Loucy (cell line): Measurements from ENCODE around the gene UBA5.

ENCODE experiments used
- H2AFZ ChIP-seq: fragments of 200-600 bp; sonication (generic); 2 replicates; pipeline ENCODE4 v1.6.0; 2016; ENCODE audit warnings: antibody characterized with exemption, mild to moderate bottlenecking, low read length, moderate library complexity
- H3F3A ChIP-seq: fragments of 200-600 bp; 2 replicates; pipeline ENCODE4 v1.6.0; 2016; ENCODE audit warnings: antibody characterized with exemption, low read depth, mild to moderate bottlenecking
- H3K27me3 ChIP-seq: fragments of 200-600 bp; sonication (generic); 2 replicates; pipeline ENCODE4 v1.6.1; 2014; ENCODE audit warnings: low read length, mild to moderate bottlenecking; ENCODE audit not compliant: insufficient read depth, poor library complexity, severe bottlenecking
- H3K36me3 ChIP-seq: fragments of 200-600 bp; sonication (generic); 2 replicates; pipeline ENCODE4 v1.6.1; 2016; ENCODE audit warnings: low read length; ENCODE audit not compliant: insufficient read depth
- H3K4me1 ChIP-seq: fragments of 200-600 bp; sonication (generic); 2 replicates; pipeline ENCODE4 v1.5.1; 2014; ENCODE audit warnings: low read length, mild to moderate bottlenecking; ENCODE audit not compliant: insufficient read depth, poor library complexity, severe bottlenecking
- H3K4me2 ChIP-seq: fragments of 200-600 bp; sonication (generic); 2 replicates; pipeline ENCODE4 v1.6.0; 2014; ENCODE audit warnings: antibody characterized with exemption, low read length, low read depth, mild to moderate bottlenecking; ENCODE audit not compliant: poor library complexity, severe bottlenecking
- H3K4me3 ChIP-seq: fragments of 200-600 bp; sonication (generic); 2 replicates; pipeline ENCODE4 v1.5.1; 2014; ENCODE audit warnings: low read length, mild to moderate bottlenecking, mixed read lengths; ENCODE audit not compliant: poor library complexity, severe bottlenecking
- H3K79me2 ChIP-seq: fragments of 200-600 bp; sonication (generic); 2 replicates; pipeline ENCODE4 v1.6.1; 2014; ENCODE audit warnings: low read length; ENCODE audit not compliant: insufficient read depth
- H3K9ac ChIP-seq: fragments of 200-600 bp; sonication (generic); 2 replicates; pipeline ENCODE4 v1.6.0; 2014; ENCODE audit warnings: mild to moderate bottlenecking, low read depth, low read length, moderate library complexity; ENCODE audit not compliant: poor library complexity, severe bottlenecking
- H3K9me2 ChIP-seq: fragments of 200-600 bp; sonication (generic); replicated peaks from 2 replicates; pipeline ENCODE4 v1.6.1; 2016; ENCODE audit warnings: low read depth, low read length, mixed read lengths
- H3K9me3 ChIP-seq: fragments of 200-600 bp; sonication (generic); 2 replicates; pipeline ENCODE4 v1.6.1; 2014; ENCODE audit warnings: mild to moderate bottlenecking, antibody characterized with exemption, low read length, low read depth; ENCODE audit not compliant: insufficient read depth
- H4K20me1 ChIP-seq: fragments of 200-600 bp; sonication (generic); 2 replicates; pipeline ENCODE4 v1.6.0; 2014; ENCODE audit warnings: antibody characterized with exemption, low read length, mild to moderate bottlenecking; ENCODE audit not compliant: insufficient read depth, poor library complexity, severe bottlenecking
- EZH2phosphoT487 ChIP-seq: fragments of 200-600 bp; IDR thresholded peaks from 2 replicates; pipeline ENCODE4 v1.6.1; 2018; ENCODE audit warnings: antibody characterized with exemption, mild to moderate bottlenecking, moderate library complexity, borderline replicate concordance
- TF ChIP-seq, protein P1 (sequence below): fragments of 200-600 bp; sonication (generic); conservative IDR thresholded peaks from 2 replicates; pipeline ENCODE4 v1.5.1; 2014; ENCODE audit warnings: mild to moderate bottlenecking, antibody characterized with exemption, low read length

UBA5 gene

GRCh38 chr3:132726341-132726823, 66.3 kb downstream of the UBA5 start:
- peak overlapping the region; percentile 53; the same call in 1 of the 2 replicates for H2AFZ ChIP-seq
- no peak overlapping the region for H3K9ac ChIP-seq
- TF ChIP-seq, protein P1, sequence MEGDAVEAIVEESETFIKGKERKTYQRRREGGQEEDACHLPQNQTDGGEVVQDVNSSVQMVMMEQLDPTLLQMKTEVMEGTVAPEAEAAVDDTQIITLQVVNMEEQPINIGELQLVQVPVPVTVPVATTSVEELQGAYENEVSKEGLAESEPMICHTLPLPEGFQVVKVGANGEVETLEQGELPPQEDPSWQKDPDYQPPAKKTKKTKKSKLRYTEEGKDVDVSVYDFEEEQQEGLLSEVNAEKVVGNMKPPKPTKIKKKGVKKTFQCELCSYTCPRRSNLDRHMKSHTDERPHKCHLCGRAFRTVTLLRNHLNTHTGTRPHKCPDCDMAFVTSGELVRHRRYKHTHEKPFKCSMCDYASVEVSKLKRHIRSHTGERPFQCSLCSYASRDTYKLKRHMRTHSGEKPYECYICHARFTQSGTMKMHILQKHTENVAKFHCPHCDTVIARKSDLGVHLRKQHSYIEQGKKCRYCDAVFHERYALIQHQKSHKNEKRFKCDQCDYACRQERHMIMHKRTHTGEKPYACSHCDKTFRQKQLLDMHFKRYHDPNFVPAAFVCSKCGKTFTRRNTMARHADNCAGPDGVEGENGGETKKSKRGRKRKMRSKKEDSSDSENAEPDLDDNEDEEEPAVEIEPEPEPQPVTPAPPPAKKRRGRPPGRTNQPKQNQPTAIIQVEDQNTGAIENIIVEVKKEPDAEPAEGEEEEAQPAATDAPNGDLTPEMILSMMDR = peak; percentile 80
- no peak for TF ChIP-seq EZH2phosphoT487
- H3K9me3 ChIP-seq = no peaks in the 10 kb centered on the region
- no peak overlapping the region for H3K4me3 ChIP-seq
- H3K27me3 ChIP-seq = no peaks in the 10 kb centered on the region
- peaks cover 5% of the 10 kb centered on the region for H3K79me2 ChIP-seq
- no peaks in the 10 kb centered on the region for H3K9me2 ChIP-seq
- no peaks in the 10 kb centered on the region for H3F3A ChIP-seq
- peaks cover 9% of the 10 kb centered on the region for H3K4me1 ChIP-seq
- H3K4me2 ChIP-seq = no peak overlapping the region
- peaks cover 2% of the 10 kb centered on the region for H4K20me1 ChIP-seq
- H3K36me3 ChIP-seq = no peaks in the 10 kb centered on the region
